Measurements from ENCODE around the gene ZMYND15.

DNA sequence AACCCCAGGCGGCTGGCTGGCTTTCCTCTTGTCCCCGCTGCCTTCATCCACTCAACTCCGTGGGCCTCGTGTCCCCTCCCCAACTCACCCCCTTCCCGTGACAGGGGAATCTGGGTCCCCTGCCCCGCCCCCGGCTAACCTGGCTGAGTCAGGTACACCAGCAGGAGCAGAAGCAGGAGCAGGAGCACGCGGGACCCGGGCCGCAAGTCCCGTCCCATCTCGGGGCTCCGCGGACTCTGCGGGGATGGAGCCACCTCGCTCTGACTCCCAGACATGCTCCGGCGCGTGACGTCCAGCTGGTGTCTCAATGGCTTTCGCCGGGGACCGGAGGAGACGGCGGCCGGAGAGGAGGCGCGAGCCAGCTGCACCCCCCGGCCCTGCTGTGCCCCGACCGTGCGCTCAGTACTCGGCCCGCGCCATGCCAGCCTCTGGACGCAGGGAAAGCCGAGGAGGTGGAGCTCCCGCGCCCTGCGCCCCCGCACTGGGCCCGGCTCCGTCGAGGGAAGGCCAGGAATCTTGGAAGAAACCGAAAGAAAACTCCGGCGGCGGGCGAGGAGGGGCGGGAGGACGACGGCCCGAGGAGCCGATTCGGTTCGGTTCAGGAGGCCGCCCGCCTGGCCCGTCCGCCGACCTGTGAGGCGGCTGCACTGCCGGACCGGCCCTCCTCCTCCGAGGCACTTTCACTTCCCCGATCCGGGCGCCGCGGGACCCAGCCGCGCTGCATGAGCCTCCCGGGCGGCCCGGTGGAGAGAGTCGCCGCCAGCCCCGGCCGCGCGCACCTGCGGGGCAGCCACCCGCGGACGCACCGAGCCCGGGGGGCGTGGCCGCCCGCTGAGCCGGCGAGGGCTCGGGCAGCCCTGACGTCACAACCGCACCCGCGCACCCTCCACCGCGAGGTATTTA, at the start of gene ZMYND15, which contains the start of gene CXCL16:
- TF ChIP-seq, protein P1, sequence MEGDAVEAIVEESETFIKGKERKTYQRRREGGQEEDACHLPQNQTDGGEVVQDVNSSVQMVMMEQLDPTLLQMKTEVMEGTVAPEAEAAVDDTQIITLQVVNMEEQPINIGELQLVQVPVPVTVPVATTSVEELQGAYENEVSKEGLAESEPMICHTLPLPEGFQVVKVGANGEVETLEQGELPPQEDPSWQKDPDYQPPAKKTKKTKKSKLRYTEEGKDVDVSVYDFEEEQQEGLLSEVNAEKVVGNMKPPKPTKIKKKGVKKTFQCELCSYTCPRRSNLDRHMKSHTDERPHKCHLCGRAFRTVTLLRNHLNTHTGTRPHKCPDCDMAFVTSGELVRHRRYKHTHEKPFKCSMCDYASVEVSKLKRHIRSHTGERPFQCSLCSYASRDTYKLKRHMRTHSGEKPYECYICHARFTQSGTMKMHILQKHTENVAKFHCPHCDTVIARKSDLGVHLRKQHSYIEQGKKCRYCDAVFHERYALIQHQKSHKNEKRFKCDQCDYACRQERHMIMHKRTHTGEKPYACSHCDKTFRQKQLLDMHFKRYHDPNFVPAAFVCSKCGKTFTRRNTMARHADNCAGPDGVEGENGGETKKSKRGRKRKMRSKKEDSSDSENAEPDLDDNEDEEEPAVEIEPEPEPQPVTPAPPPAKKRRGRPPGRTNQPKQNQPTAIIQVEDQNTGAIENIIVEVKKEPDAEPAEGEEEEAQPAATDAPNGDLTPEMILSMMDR (IDR thresholded peaks at IDR 0.05; ENCODE audit: low read depth, low read length), result no peak
- TF ChIP-seq EZH2phosphoT487 (IDR thresholded peaks at IDR 0.05; ENCODE audit: low read depth), result no peak
